Measurements from ENCODE around the gene SAFB2. TPM values are rescaled to one million over a fixed set of nuclear protein-coding genes. Genes with fewer than 3 reads are reported as not detected.

SAFB2 gene
- polyA plus RNA-seq, 2 of the 4 experiments (the other 2 are of a cell fraction): 33.2 to 51.2 TPM

Small RNAs within 50 kb of the gene (small RNA-seq; reads per million reads assigned to genes)
- gene SNRPEP4: 0 to 0.97 (median 0) reads per million in 6 experiments

Other genes with a start within 250 kb of the SAFB2 start
- gene ZNRF4, start 167.4 kb downstream of the SAFB2 start, polyA plus RNA-seq (2011; rRNA removed): not detected in 2 replicates
- gene ZNRF4, start 167.4 kb downstream of the SAFB2 start, polyA plus RNA-seq (2017; fragmentation: RNase III; extraction: RNeasy Plus Mini Kit Qiagen cat#74134 plus additional on column Dnase treatment): not detected in 3 replicates
- 1.2 TPM in 2 replicates for gene TINCR, start 54.8 kb downstream of the SAFB2 start, polyA plus RNA-seq (2011; rRNA removed)
- 1.6 to 1.9 TPM (median 1.8 TPM) in 3 replicates for gene TINCR, start 54.8 kb downstream of the SAFB2 start, polyA plus RNA-seq (2017; fragmentation: RNase III; extraction: RNeasy Plus Mini Kit Qiagen cat#74134 plus additional on column Dnase treatment)
- 37.5 and 55.0 TPM in 2 replicates for gene SAFB, start 307 bp upstream of the SAFB2 start, polyA plus RNA-seq (2011; rRNA removed)
- gene SAFB, start 307 bp upstream of the SAFB2 start, polyA plus RNA-seq (2017; fragmentation: RNase III; extraction: RNeasy Plus Mini Kit Qiagen cat#74134 plus additional on column Dnase treatment): 69.8 to 74.3 TPM (median 74.0 TPM) in 3 replicates
- 19.1 and 20.5 TPM in 2 replicates for gene MICOS13, start 57.7 kb upstream of the SAFB2 start, polyA plus RNA-seq (2011; rRNA removed)
- gene MICOS13, start 57.7 kb upstream of the SAFB2 start, polyA plus RNA-seq (2017; fragmentation: RNase III; extraction: RNeasy Plus Mini Kit Qiagen cat#74134 plus additional on column Dnase treatment): 43.1 to 48.8 TPM (median 48.6 TPM) in 3 replicates
- gene HSD11B1L, start 58.3 kb upstream of the SAFB2 start, polyA plus RNA-seq (2011; rRNA removed): 2.5 and 2.8 TPM in 2 replicates
- gene HSD11B1L, start 58.3 kb upstream of the SAFB2 start, polyA plus RNA-seq (2017; fragmentation: RNase III; extraction: RNeasy Plus Mini Kit Qiagen cat#74134 plus additional on column Dnase treatment): 2.7 to 4.8 TPM (median 4.8 TPM) in 3 replicates
- 329 and 368 TPM in 2 replicates for gene RPL36, start 67.5 kb upstream of the SAFB2 start, polyA plus RNA-seq (2011; rRNA removed)
- 1,385 to 1,590 TPM (median 1,396 TPM) in 3 replicates for gene RPL36, start 67.5 kb upstream of the SAFB2 start, polyA plus RNA-seq (2017; fragmentation: RNase III; extraction: RNeasy Plus Mini Kit Qiagen cat#74134 plus additional on column Dnase treatment)
- gene LONP1, start 97.4 kb upstream of the SAFB2 start, polyA plus RNA-seq (2011; rRNA removed): 41.2 and 42.7 TPM in 2 replicates
- 65.2 to 68.9 TPM (median 66.4 TPM) in 3 replicates for gene LONP1, start 97.4 kb upstream of the SAFB2 start, polyA plus RNA-seq (2017; fragmentation: RNase III; extraction: RNeasy Plus Mini Kit Qiagen cat#74134 plus additional on column Dnase treatment)
- 0.03 TPM in 1 of 2 replicates, not detected in the other for gene CATSPERD, start 97.9 kb upstream of the SAFB2 start, polyA plus RNA-seq (2011; rRNA removed)
- 0.17 TPM in 1 of 3 replicates, not detected in the others for gene CATSPERD, start 97.9 kb upstream of the SAFB2 start, polyA plus RNA-seq (2017; fragmentation: RNase III; extraction: RNeasy Plus Mini Kit Qiagen cat#74134 plus additional on column Dnase treatment)
- gene PRR22, start 162.0 kb upstream of the SAFB2 start, polyA plus RNA-seq (2011; rRNA removed): 0.46 and 0.65 TPM in 2 replicates
- 2.0 to 2.3 TPM (median 2.2 TPM) in 3 replicates for gene PRR22, start 162.0 kb upstream of the SAFB2 start, polyA plus RNA-seq (2017; fragmentation: RNase III; extraction: RNeasy Plus Mini Kit Qiagen cat#74134 plus additional on column Dnase treatment)
- gene DUS3L, start 168.4 kb upstream of the SAFB2 start, polyA plus RNA-seq (2011; rRNA removed): 15.5 and 16.3 TPM in 2 replicates
- gene DUS3L, start 168.4 kb upstream of the SAFB2 start, polyA plus RNA-seq (2017; fragmentation: RNase III; extraction: RNeasy Plus Mini Kit Qiagen cat#74134 plus additional on column Dnase treatment): 26.9 to 29.4 TPM (median 27.9 TPM) in 3 replicates
- 0.32 and 0.38 TPM in 2 replicates for gene NRTN, start 182.3 kb upstream of the SAFB2 start, polyA plus RNA-seq (2011; rRNA removed)
- 0.45 to 0.61 TPM (median 0.50 TPM) in 3 replicates for gene NRTN, start 182.3 kb upstream of the SAFB2 start, polyA plus RNA-seq (2017; fragmentation: RNase III; extraction: RNeasy Plus Mini Kit Qiagen cat#74134 plus additional on column Dnase treatment)
- gene FUT6, start 216.9 kb upstream of the SAFB2 start, polyA plus RNA-seq (2011; rRNA removed): 0.12 TPM in 1 of 2 replicates, not detected in the other
- not detected in 3 replicates for gene FUT6, start 216.9 kb upstream of the SAFB2 start, polyA plus RNA-seq (2017; fragmentation: RNase III; extraction: RNeasy Plus Mini Kit Qiagen cat#74134 plus additional on column Dnase treatment)
- gene FUT3, start 228.7 kb upstream of the SAFB2 start, polyA plus RNA-seq (2011; rRNA removed): 0.09 and 0.20 TPM in 2 replicates
- 0.09 TPM in 1 of 3 replicates, not detected in the others for gene FUT3, start 228.7 kb upstream of the SAFB2 start, polyA plus RNA-seq (2017; fragmentation: RNase III; extraction: RNeasy Plus Mini Kit Qiagen cat#74134 plus additional on column Dnase treatment)
- 0.04 TPM in 1 of 2 replicates, not detected in the other for gene FUT5, start 247.8 kb upstream of the SAFB2 start, polyA plus RNA-seq (2011; rRNA removed)
- not detected in 3 replicates for gene FUT5, start 247.8 kb upstream of the SAFB2 start, polyA plus RNA-seq (2017; fragmentation: RNase III; extraction: RNeasy Plus Mini Kit Qiagen cat#74134 plus additional on column Dnase treatment)

Measured in A549 (cell line).